Erythroblast (primary cell): Measurements from ENCODE around the gene SLC13A3.

Experiments used
- DNase-seq, 2 experiments: peaks; one replicate each; lab custom pipeline; 2025; lab: John Stamatoyannopoulos, UW
- GATA1 ChIP-seq: IDR thresholded peaks from 2 replicates; pipeline ENCODE4 v1.6.1; 2011; ENCODE audit warnings: low read depth, mild to moderate bottlenecking, control low read depth, low read length, moderate library complexity
- POLR2A ChIP-seq: IDR thresholded peaks from 2 replicates; pipeline ENCODE4 v1.6.1; 2011; ENCODE audit warnings: mild to moderate bottlenecking, low read length

Gene SLC13A3

GRCh38 chr20:46639587-46639986 lies 11.7 kb downstream of the SLC13A3 start:
- TF ChIP-seq GATA1 = no peak
- TF ChIP-seq POLR2A = no peak
- no peak for DNase-seq

GRCh38 chr20:46638898-46639274 lies 12.4 kb downstream of the SLC13A3 start:
- TF ChIP-seq GATA1 = no peak
- TF ChIP-seq POLR2A = no peak
- DNase-seq = no peak

GRCh38 chr20:46638134-46638897 lies 12.9 kb downstream of the SLC13A3 start:
- no peak for DNase-seq
- TF ChIP-seq POLR2A (no peak), GATA1 (no peak)

- TF ChIP-seq GATA1 = no peak
- TF ChIP-seq POLR2A = no peak
- DNase-seq = no peak
Measured at GRCh38 chr20:46637427-46638133, 13.7 kb downstream of the SLC13A3 start.

GRCh38 chr20:46637020-46637419 lies 14.2 kb downstream of the SLC13A3 start:
- no peak for TF ChIP-seq POLR2A
- no peak for TF ChIP-seq GATA1
- DNase-seq = no peak

GRCh38 chr20:46636514-46636913 lies 14.7 kb downstream of the SLC13A3 start:
- DNase-seq = no peak
- TF ChIP-seq GATA1 (no peak), POLR2A (no peak)

- peak; percentile 19 for DNase-seq
- no peak for TF ChIP-seq POLR2A
Measured at GRCh38 chr20:46635514-46636136, 15.6 kb downstream of the SLC13A3 start.

- no peak for TF ChIP-seq POLR2A
- no peak for DNase-seq
Measured at GRCh38 chr20:46634528-46634927, 16.7 kb downstream of the SLC13A3 start.

- TF ChIP-seq GATA1 = no peak
- no peak for TF ChIP-seq POLR2A
- DNase-seq = no peak
Measured at GRCh38 chr20:46631874-46632446, 19.3 kb downstream of the SLC13A3 start.

- DNase-seq = no peak
- TF ChIP-seq POLR2A = no peak
- TF ChIP-seq GATA1 = no peak
Measured at GRCh38 chr20:46631212-46631869, 19.9 kb downstream of the SLC13A3 start.

GRCh38 chr20:46630306-46630705 lies 21.0 kb downstream of the SLC13A3 start:
- no peak for DNase-seq

GRCh38 chr20:46629341-46629740 lies 21.9 kb downstream of the SLC13A3 start:
- no peak for DNase-seq
- TF ChIP-seq GATA1 (no peak), POLR2A (no peak)

More at GRCh38 chr20:46630306-46630705, 21.0 kb downstream of the SLC13A3 start:
- TF ChIP-seq GATA1 = no peak
- TF ChIP-seq POLR2A = no peak

- TF ChIP-seq POLR2A (no peak), GATA1 (no peak)
- DNase-seq = no peak
Measured at GRCh38 chr20:46627234-46627633, 24.0 kb downstream of the SLC13A3 start.
